Nucleus accumbens (tissue), 56 donors: ENCODE data around the gene WWTR1.

Source experiments
- DNase-seq, 56 donors: peaks; one replicate each; lab custom pipeline; 2025; lab: John Stamatoyannopoulos, UW

Gene WWTR1

GRCh38 chr3:149509526-149509925, 148.3 kb downstream of the WWTR1 start:
- no peak for DNase-seq

GRCh38 chr3:149507491-149508324, 150.1 kb downstream of the WWTR1 start:
- peak in 2 of 56 donors; percentile 6 to 7 for DNase-seq

GRCh38 chr3:149506965-149507364, 150.9 kb downstream of the WWTR1 start:
- no peak for DNase-seq

GRCh38 chr3:149506540-149506939, 151.3 kb downstream of the WWTR1 start:
- no peak for DNase-seq

DNA sequence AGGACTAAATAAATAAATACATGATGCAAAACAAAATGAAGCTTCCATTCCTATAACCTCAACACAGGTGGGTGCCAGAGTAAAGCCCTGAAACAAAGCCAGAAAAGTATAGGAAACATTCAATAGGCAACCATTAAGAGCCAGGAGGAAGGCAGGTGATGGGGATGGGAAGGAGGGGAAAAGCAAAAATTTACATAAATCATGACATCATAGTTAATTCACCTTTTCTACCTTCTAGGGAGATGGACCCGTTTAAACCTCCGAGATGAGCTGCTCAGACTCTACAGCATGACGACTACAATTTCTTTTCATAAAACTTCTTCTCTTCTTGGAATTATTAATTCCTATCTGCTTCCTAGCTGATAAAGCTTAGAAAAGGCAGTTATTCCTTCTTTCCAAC, 155.4 kb downstream of the WWTR1 start:
- DNase-seq: no peak

DNA sequence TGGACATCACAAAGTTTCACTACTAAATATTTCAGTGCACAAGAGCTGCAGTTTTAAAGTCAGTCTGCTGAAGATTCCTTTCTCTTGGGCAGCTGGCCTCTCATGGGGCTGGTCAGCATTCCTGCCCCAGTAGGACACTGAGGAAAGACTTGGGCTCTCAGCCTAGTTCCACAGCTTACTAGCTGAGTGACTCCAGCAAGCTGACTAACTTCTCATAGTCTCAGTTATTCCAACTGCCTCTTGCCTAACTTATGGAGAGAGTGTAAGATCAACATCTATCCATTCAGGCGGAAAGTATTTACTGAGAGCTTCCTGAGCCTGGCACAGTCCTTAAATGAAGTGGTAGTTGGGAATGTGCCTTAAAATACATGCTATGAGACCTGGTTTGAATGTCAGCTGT, 156.3 kb downstream of the WWTR1 start:
- no peak for DNase-seq

DNA sequence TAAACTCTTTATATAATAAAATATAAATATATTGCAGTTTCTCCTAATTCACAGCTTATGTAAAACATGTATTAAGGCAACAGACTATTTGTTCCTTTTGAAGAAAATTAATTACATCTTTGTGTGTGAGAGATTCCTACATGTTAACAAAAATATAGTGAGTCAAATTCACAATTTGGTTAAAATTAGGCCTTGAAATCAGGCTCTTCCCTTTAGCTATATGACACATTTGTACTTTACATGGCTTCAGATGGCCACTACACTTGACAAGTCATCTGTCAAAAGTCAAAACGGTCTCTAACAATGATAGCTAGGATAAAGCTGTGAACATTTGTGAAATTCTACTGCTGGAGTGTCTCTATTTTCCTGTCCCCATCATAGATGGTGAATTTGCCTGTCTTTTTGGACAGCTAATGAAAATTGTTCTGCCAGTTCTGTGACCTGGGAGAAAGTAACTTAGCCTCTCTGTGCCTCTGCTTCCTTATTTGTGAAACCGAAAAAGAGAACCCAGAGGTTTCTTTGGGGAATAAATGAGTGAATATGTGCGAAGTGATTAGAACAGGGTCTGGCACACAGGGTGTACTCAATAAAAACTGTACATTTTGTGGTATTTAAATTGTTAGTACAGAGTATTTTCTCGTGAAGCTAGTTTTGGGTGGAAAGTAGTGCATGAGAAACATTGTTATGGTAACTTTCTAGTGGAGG, 159.7 kb downstream of the WWTR1 start:
- no peak for DNase-seq

- DNase-seq: no peak
Observed at GRCh38 chr3:149496891-149497290, 160.9 kb downstream of the WWTR1 start.

- DNase-seq: no peak
Observed at GRCh38 chr3:149495581-149496125, 162.2 kb downstream of the WWTR1 start.

DNA sequence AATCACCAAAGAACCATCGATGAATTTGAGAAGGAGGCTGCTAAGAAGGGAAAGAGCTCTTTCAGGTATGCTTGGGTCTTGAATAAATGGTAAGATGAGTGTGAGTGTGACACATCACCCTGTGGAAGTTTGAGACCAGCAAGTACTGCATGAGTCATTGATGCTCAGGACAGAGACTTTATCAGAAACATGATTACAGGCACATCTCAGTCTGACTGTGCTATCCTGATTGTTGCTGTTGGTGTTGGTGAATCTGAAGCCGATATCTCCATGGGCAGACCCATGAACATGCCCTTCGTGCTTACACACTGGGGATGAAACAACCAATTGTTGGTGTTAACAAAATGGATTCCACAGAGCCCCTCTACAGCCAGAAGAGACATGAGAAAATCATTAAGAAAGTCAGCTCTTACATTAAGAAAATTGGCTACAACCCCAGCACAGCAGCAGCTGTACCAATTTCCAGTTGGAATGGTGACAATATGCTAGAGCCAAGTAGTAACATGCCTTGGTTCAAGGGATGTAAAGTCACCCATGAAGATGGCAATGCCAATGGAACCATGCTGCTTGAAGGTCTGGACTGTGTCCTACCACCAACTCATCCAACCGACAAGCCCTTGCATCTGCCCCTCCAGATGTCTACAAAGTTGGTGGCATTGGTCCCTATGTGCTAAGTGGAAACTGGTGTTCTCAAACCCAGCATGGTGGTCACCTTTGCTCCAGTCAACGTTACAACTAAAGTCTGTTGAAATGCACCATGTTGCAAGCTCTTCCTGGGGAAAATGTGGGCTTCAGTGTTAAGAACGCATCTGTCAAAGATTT, 162.9 kb downstream of the WWTR1 start:
- no peak for DNase-seq

DNA sequence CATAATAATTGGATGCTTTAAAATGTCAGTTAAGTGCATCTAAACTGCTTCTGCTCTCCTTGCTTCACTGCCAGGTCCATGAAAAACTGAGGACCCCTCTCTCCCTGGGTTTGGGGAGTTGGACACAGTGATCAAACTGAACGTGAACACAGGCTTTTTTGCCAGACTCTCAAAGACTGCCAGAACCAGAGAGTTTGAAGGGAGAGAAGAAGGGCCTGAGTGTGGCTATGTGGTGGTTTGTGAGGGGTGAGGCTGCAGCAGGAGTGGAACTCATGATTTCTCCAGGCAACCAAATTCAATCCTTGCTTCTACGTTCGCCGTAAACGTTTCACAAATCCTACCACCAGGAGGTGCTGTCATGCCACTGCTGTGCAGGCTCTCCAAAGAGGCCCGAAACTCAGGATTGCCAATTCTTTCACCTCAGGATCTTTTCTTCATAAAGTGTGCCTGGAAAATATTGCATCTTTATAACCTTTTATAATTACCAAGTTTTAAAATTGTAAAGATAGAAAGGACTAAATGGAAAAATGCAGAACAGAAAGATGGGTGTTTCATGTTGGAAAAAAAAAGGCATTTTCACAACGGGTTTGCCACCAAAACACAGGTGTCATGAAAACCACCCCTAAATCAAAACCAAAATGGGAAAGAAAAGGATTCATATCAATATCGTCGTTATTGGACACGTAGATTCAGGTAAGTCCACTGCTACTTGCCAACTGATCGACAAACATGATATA, 163.6 kb downstream of the WWTR1 start:
- peak in 35 of 56 donors; percentile 1 to 57 (median 8) for DNase-seq

DNA sequence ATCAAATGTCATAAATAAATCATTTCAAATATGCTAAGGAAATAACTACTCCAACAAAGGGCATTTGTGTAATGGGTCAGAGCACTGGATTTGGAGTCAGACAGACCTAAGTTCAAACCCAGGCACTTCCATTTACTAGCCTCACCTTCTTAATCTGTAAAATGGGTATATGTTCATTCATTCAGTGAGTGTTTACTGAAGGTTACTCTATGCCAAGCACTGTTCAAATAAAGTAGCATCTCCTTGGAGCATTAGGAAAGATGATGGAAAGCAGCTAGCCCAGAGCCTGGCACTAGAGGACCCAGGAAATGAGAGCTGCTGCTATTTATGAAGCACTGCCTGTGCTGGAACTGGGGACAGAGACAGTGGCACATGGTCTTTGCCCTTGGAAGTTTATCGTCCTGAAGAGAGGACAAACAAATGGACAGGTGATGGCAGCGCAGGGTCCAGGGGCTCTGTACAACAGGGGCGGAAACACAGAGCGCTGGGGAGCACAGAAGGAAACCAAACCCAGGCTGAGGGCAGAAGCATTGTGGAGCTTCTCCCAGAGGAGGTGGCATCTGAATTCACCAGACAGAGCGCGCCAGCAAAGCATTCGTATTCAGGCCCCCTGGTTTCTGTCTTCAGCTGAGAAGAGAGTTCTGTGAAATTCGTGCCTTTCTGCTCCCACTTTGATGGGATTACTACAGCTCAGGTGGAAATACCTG, 164.4 kb downstream of the WWTR1 start:
- no peak for DNase-seq

GRCh38 chr3:149490260-149490971, 167.4 kb downstream of the WWTR1 start:
- DNase-seq: no peak

DNA sequence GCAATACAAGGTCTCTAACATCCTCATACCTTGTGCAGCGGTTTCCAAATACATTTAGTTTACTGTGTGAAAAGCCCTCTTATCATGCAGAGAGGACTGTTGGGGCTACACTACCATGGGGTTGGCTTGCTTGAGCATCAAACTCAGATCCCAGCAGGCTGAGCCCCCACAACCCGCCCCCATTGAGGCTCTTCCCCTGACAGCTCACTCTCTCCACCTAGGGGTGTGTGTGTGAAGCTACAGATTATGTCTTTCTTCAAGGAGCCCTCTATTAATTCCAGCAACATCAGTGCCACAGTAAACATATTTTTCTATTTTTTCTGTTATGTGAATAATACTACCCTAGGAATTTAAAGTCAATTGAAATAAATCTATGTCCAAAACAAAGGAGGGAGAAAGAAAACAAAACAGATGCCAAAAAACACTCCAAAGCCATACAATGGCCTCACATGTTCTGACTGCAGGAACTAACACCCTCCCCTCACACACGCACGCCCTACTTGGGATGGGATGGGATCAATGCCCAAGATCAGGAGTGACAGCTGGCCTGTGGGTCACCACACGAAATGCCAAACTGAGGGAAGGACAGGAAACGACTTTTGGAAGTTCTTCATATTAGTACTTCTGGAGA, 168.7 kb downstream of the WWTR1 start:
- DNase-seq: no peak

DNA sequence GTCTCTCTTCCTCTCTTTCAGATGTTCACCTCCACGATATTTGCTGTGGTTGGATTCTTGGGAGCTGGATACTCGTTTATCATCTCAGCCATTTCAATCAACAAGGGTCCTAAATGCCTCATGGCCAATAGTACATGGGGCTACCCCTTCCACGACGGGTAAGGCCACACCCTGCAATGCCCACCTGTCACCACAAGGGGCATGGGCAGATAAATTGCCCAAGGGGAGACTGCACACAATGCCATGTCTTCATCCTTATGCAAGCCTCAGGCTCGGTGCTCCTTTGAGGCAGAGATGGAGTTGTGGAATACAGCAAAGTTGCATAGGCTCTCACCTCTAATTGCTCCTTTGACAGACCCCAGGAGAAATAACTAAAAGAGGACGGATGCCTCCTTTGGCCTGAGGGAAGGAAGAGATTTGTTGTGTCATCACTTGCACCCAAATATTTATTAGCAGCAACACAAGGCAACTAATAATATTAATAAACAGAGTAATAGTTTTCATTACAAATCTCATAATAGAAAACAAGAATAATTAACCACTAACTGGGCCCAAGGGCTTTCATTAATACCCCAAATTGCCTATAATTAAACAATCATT, 170.1 kb downstream of the WWTR1 start:
- no peak for DNase-seq

GRCh38 chr3:149486726-149487125, 171.1 kb downstream of the WWTR1 start:
- no peak for DNase-seq

GRCh38 chr3:149481491-149481890, 176.3 kb downstream of the WWTR1 start:
- DNase-seq: no peak

DNA sequence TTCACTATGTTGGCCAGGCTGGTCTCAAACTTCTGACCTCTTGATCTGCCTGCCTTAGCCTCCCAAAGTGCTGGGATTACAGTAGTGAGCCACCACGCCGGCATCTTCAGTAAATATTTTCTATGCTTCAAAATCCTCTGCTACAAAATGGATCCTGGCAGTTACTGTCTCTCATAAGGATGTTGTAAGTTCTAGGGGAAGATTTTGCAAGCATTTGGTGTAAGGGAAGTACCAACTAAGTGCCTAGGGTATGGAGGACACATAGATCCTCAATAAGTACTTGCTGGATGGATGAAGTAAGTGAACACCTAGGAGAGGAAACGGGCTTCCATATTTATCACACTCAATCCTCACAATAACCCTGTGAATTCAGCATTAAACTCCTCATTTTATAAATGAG, 176.8 kb downstream of the WWTR1 start:
- DNase-seq: no peak
